Renal cortex interstitium (tissue), 11 donors: ENCODE measurements around the gene LRRC38. TPM values are rescaled to one million over a fixed set of nuclear protein-coding genes. Genes with fewer than 3 reads are reported as not detected.

Experiments used
- DNase-seq, 11 donors: peaks; one replicate each; pipeline ENCODE4 v3.0.0-alpha.2; 2013; ENCODE audit warnings: low read depth in 9 of 11, low spot score in 4 of 11; ENCODE audit errors: extremely low read depth in 1 of 11
- polyA plus RNA-seq, 3 donors: library from polyadenylated mRNA; unstranded; fragments of 120-200 nt; gene quantifications; one replicate each; pipeline ENCODE4 v1.2.1, GENCODE V29; 2013; ENCODE audit not compliant: insufficient read length in 3 of 3

LRRC38 gene
- polyA plus RNA-seq, 3 donors, result 0.11 to 0.37 TPM; not detected in 1

DNA sequence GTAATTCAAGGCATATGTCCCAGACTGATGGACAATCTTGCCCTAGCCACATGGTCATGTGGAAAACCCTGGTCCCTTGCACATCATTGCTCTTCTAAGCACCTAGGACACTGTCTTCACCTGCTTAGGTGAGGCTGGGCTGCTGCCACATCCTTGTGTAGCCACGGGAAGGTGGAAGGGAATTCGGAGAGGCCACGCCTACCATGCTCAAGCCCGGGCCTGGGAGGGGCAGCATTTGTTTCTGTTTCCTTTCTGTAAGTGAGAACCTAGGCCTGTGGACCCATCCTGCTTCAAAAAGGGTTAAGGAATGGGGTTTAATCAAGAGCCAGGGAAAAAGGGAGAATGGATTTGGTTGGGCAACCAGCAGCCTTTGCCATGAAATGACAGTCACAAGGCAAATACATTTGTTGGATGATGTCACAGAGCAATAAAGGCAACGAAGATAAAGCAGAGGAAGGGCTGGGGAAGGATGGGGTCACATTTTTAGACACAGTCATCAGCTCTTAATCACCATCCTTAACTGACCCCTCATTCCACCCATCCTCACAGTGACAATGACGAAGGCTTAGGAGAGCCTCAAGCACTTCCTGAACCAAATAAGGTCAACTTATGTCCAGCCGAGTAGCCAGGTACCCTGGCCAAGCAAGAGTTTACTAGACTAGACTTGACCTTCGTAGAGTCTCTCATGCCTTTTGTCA lies 10.1 kb upstream of the LRRC38 start:
- DNase-seq, result no peak

DNA sequence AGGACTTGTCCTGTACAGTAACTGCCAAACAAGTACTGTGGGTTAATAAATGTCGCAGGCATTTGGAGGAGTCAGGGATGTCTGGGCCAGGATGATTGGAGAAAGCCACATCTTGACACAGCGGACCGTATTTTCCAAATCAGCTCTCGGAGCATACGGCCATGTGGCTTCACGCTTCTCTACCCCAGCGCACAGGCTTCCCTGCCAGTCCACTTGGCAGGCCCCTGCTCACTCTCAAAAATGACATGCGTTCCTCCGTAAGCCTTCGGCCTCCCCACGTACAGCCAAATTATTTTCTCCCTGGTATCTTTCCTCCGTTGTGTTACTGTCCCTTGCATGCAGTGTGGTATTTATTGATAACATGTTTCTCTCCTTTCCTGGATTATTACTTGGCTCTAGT lies 7.2 kb upstream of the LRRC38 start:
- DNase-seq, result no peak

DNA sequence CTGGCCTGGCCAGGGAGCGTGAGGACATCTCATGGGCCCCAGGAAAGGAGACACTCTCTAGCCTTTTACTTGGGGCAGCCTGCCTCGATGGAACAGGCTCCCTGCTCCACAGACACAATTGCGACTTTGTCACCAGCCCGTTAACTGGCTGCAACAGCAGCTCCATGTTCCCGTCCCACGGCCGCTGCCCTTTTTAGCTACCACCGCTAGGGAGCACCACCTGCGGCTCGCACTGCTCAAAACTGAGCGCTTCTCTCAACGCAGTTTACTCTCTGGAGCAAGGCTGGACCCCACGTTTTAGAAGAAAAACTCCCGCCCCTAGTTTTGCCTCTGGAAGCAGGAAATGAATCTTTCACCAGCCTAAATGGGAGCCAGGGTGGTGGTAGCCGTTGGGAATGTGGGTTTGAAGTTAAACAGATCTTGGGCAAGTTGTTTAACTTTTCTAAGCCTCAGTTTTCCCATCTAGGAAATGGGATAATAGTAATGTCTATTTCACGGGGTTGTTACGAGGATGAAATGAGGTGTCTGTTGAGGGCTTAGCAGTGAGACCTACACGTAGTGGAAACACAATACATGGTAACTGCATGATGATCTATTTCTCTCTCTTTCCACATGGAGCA lies 3.5 kb upstream of the LRRC38 start:
- no peak for DNase-seq

DNA sequence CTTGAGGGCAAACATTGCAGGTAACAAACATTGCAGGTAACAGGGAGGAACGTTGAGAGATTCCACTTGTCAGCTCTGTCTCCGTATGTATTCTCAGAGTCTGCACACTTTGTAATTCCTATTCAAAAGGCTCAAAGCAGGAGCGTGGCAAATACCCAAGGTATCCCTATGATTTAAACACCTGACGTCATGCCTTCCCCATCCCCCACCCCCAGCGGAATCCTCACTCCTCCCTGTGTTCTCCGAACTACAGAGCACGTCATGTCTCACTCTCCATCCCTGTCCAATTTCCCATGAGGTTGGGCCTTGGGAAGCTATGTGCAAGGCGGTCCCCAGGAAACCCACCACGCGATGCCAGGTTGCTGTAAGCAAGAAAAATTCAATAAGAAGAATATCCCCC lies 2.8 kb upstream of the LRRC38 start:
- no peak for DNase-seq

DNA sequence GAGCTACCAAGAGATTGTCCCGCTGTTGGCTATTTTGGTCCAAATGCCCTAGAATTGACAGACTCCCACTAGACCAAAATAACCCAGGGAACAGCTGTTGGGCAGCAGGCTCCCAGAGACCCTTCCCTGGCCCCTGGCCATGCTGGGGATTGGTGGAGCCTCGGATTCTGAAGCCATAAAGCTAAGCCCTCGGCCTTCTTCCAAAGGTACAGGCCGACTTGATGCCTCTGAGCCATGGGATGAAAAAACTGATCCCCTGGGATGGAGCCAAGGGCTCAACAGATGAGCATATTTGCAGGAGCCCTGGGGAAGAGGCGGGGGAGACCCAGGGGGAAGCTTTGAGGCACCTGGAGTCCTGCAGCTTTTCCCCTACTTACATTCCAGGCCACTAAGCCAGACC lies 1.0 kb upstream of the LRRC38 start:
- DNase-seq, result no peak

DNA sequence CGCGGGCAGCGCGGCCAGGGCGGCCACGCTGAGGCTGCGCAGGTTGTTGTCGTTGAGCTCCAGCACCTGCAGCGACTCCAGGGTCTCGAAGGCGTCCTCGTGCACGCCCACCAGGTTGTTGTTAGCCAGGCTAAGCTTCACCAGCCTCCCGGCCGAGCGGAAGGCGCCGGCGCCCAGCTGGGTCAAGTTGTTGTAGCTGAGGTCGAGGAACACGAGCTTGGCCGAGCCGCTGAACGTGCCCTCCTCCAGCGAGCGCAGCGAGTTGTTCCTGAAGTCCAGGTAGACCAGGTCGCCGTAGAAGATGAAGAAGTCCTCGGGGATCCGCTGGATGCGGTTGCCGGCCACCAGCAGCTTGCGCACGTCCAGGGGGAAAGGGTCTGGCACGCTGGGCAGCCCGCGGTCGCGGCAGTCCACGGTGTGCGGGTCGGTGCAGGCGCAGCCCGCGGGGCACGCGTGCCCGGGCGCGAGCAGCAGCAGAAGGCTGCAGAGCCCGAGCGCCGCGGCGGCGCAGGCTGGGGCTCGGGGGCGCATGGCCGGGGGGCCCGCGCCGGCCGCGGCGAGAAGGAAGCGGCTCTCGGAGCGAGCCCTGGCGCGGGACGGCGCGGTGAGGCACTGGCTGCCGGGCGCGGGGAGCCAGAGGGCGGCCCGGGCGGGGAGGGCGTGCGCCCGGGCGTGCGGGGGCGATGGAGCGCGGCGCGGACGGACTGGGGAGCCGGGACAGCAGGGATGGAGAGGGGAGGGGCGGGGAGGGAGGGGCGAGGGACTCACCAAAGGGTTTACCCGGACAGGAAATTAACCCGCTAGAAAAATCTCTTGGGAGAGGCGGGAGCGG lies 524 bp downstream of the LRRC38 start:
- DNase-seq, result no peak

DNA sequence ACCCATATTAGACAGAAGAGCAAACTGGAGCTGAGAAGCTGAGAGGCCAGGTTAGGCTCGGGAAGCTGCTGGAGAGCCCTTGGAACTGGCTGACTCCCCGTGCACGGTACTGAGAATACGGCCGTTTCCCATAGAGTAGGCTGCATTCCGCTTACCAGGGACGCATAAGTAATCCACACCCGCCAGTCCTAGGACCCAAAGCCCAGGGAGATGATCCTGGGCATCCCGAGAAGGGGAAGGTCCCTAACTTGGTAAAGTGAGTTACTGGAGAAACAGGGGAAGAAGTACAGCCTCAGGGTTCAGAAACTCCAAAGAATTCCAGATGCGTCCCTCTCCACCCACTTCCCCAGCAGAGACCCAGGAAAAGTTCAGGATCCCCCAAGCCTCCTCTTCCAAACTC lies 1.3 kb downstream of the LRRC38 start:
- no peak for DNase-seq

DNA sequence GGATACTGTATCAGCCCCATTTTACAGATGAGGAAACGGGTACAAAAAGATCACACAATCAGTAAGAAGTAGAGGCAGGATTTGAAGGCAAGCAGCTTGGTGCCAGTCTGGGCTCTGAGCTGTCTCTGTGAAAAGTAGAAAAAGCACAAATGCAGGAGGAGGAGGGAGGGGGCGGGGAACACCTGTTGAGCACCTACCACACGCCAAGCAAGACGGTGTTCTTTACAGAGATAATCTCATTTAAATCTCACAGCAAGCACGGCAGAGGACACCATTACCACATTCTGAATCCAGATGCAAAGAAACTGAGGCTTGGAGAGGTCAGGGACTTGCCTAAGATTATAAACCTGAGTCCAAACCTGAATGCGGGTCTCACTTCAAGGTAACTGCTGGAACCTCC lies 3.3 kb downstream of the LRRC38 start:
- no peak for DNase-seq

DNA sequence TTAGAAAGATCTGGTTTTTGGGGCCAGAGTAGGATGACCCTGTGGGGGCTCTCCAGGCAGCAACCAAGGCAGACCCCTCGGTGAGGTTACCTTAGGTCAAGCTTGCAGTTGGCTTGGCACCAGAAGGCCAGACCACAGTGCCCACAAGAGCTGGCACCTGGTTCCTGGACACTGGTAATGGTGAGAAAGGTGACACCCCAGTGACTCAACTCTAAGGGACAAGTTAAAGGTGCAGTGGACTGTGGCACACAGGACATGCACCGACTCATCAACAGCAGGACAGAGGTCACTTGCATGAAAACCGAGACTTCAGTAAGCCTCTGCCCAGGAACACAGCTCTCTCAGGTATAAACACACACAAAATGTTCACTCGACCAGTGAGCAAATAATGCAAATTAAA lies 6.7 kb downstream of the LRRC38 start:
- DNase-seq, result no peak

DNA sequence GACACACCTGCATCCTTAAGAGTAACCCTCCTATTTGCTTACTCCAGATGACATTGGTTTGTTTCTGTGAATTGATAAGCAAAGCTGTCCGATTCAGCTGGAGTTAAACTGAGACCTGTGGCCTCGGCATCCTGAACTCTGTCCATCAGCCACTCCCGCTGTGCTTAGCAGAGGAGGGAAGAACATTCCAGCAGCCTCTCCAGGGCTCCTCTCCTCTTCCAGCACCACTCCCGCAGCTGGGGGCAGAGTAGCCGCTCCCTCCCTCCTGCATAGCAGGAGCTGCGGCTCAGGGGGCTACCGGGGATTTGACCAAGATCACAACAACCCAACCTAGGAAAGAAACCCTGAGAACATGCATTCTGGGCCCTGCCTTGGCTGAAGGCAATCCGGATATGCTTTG lies 8.8 kb downstream of the LRRC38 start:
- no peak for DNase-seq

DNA sequence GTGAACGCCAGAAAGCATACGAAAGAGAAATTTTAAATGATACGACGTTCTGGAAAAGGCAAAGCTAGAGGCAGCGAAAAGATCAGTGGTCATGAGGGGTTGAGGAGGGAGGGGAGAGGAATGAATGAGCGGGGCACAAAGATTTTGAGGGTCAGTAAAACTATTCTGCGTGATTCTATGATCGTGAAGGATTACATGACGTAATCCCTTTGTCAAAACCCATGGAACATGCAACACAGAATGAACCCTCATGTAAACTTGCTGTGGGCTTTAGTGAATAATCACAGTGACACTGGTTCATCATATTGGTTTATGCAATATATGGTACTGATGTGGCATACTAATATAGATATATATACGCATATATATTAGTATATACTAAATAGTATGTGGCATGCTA lies 13.0 kb downstream of the LRRC38 start:
- no peak for DNase-seq

DNA sequence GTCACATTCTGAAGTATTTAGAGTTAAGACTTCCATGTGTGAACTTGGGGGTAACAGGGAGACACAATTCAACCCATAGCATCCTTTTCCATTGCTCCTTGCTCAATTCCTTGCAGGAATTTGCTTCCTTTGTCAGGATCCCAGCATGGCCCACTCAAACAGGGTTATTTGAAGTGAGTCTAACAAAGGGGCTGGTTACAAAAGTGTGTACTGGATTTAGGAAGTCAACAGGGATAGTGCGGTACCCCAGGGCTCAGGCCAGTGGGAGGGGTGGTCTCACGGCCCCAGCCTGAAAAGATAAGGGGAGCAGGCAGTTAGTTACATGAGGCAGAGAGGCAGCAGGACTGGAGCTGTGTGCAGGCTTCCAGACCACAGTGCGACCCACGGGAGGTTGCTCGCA lies 14.4 kb downstream of the LRRC38 start:
- no peak for DNase-seq

DNA sequence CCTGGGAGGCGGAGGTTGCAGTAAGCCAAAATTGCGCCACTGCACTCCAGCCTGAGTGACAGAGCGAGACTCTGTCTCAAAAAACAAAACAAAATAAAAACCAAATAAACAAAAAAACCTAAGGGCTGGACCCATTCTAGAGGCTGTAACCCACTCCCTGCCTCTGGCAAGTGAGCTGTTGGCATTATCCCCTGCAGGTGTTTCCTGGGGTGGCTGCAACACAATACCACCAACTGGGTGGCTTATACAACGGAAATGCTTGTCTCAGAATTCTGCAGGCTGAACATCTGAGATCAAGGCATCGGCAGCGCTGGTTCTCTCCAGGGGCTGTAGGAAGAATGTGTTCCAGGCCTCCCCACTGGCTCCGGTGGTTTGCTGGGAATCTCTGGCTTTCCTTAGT lies 15.2 kb downstream of the LRRC38 start:
- no peak for DNase-seq

DNA sequence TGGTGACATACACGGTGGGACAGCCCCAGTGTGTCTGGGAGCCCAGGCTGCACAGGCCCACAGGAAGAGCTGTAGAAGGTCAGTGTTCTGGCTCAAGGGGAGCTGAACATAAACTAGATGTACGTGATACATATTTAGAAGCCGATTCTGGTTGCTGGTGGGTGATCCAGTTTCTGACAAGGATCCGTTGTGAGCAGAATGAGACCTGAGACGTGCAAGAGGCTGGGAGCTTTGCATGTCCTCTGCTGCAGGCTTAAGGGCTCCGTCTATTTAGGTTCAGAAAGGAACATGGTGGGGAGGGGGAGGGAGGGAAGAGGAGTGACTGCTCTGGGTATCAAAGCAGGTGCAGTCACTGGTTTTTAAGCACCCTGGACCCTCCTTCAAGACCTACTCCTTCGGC lies 18.6 kb downstream of the LRRC38 start:
- no peak for DNase-seq

DNA sequence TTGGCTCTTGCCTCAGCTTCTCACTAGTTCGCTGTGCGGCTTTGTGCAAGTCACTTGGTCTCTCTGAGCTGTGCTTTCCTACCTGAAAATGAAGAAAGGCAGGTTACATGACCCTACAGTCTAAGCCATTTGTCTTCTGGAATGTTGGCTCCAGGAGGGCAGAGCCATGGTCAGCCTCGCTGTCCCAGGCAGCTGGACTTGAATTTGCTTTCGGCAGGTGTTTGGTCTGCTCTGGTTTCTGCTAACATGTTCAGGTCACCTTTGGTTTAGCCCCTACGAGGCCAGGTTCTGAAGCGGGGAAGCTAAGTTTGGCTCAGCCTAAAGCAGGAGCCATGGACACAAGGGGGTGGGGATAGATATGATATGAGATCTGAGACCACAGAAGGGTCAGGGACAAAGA lies 19.1 kb downstream of the LRRC38 start:
- no peak for DNase-seq

DNA sequence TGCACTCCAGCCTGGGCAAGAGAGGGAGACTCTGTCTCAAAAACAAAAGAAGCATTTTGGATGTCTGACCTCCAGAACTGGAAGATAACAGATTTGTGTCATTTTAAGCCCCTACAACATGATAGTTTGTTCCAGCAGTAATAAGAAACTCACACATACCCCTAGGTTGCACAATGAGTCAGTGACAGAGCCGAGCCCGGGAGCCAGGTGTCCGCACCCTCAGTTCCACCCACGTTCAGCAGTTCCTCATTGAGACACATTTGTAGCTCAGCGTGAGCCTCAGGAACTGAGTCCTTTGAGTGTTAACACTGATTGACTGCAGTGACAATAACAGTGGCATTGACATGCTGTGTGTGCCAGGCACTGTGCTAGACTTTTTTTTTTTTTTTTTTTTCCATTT lies 19.8 kb downstream of the LRRC38 start:
- DNase-seq, result no peak

DNA sequence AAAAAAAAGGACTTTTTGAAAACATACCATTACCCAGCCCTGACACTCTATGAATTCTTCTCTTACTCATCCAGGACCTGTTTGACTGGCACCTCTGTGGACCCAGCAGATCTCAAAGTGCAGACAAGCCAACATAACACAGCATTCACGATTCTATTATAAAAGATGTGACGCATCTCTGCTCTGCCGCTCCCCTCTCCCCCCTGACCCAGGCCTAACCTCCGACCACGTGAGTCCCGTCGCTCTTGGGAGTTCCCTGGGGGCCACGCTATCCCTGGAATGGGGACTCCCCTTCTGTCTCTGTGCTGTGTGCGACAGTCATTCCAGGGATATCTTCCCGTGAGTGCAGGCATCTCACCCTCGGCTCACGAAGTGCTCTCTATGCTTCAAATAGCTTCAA lies 21.1 kb downstream of the LRRC38 start:
- no peak for DNase-seq

DNA sequence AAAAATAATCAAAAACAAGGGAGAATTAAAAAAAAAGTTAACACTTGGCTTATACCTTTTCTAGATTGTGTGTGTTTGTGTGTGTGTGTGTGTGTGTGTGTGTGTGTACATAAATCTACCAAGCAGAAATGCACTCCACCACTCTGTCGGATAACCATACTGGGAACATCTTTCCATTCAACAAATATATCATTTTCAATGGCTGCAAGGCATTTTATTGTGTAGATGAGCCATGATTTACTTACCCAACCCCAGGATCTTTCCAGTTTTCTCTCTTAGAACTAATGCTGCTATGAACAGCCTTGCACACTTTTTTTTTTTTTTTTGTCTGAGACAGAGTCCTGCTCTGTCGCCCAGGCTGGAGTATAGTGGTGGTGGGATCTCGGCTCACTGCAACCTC lies 25.8 kb downstream of the LRRC38 start:
- DNase-seq, result no peak

DNA sequence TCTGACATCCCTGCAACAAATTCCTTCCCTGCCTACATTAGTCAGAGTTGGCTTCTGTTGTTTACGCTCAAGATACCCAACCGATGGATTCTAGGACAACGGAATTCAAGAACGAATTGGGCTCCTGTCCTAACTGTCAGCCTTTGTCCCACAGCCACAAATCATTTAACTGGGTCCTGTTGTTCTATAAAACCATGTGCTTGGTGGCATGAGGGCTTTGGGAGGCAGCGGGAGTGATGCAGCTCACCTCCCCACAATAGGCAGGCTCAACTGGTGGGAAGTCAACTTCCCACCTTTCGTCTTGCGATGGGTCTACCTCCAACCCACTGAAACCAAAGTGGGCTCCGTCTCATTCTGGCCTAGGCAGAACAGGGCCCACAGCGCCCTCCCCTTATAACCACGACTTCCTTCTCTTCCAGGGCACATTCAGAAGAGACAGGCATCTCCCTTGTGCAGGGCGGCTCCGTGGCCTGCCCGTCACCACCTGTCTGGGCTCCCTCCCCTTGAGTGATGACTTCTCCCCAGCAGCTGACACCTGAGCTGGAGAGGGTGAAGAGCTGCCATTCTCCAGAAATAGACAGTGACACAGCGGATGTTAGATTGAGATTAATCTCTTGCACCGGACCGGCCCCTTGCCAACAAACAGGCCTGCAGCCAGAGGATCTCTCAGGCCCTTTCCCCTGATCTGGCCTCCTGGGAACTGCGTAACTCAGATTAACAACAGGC lies 26.5 kb downstream of the LRRC38 start:
- DNase-seq, result no peak

DNA sequence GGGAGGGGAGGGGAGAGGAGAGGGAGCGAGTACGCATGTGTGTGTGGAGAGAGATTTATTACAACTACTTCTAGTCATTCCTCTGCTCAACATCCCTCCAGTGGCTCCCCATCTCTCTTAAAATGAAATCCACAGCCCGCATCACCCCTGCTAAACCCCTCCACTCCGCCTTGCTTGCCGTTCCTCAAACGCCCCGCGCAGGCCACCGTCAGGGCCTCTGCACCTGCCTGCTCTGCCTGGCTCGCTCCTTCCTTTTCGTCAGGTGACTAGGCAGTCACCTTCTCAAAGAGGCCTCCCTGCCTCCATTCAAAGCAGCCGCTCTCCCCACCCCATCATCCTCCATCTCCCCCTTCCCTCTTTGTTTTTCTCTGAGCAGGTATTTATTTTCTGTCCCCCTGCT lies 29.9 kb downstream of the LRRC38 start:
- no peak for DNase-seq
